ENCODE measurements around the gene SOX3. TPM values are rescaled to one million over a fixed set of nuclear protein-coding genes. Genes with fewer than 3 reads are reported as not detected.

The SOX3 gene
- total and polyA plus RNA-seq, 9 of the 15 experiments (the other 6 are each of a cell fraction or from before 2014, with no cell fraction given), result not detected

DNA sequence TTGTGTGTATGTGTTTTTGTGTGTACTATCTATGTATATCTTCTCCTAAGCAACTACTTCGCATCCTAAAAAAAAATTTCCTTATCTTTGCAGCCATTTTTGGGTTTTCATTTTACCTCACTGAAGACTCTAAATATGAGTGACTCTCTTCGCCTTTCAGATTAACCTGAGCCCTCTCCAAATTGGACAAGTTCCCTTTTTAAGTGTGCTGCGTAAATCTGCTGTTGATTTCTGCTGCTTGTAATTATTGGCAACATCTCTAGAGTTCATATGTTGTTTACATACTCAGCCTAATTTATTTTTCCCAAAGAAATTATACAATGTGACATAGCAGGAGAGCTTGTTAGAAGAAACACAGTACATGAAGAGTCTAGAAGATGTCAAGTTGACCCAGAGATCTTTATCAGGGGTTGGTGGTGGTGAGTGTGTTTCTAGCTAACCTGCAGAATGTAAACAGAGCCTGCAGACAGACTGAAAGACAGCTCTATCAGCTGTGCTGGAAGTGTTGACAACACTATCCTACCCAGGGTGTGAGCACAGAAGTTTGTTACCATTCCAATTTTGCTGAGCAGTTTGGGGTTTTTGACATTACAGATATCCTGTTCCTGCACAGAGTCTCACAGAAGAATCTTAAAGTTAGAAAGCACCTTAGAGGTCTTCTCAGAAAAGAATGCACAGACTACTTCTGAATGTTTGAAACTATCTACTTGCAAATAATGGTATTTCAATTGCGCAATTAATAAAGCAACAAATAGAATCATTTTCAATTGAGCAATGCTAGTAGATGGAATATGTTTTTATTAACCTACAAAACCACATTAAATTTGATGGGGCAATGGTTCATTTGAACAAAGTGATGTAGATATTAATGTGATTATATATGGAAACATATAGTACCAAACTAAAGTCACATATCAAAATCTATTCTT, 12.5 kb downstream of the SOX3 start (continued):
- TF ChIP-seq SP1 (CRISPR knock-in tag; IDR thresholded peaks at IDR 0.05), result no peak
- no peak for TF ChIP-seq YBX1 (IDR thresholded peaks at IDR 0.05)
- TF ChIP-seq MYC (IDR thresholded peaks at IDR 0.05; ENCODE audit: low read depth, low read length), result no peak
- TF ChIP-seq MYC (CRISPR knock-in tag; IDR thresholded peaks at IDR 0.05; ENCODE audit: borderline replicate concordance, low read depth), result no peak

GRCh38 chrX:140480765-140481164, 24.1 kb downstream of the SOX3 start:
- no TSS peak for BruUV-seq (replicated peaks)
- Histone ChIP-seq H3K36me3 (ENCODE audit: control insufficient read depth, insufficient read depth, low read length) (no peaks in the 10 kb centered on the region), H3K27ac (ENCODE audit: extremely low read depth, low read depth, low read length) (no peak overlapping the region), H3K4me1 (replicated peaks in 1 of 2; ENCODE audit: control insufficient read depth in 2 of 2, insufficient read depth in 2 of 2, low read length in 2 of 2) (no peaks in the 10 kb centered on the region), H3K9me3 (replicated peaks; ENCODE audit: control insufficient read depth, insufficient read depth, low read depth, low read length) (no peaks in the 10 kb centered on the region), H3K79me2 (ENCODE audit: control insufficient read depth, insufficient read depth, low read length) (no peaks in the 10 kb centered on the region), H3K27me3 (ENCODE audit: control insufficient read depth in 2 of 2, insufficient read depth in 2 of 2, low read length in 2 of 2) (no peaks in the 10 kb centered on the region), H2AFZ (ENCODE audit: low read depth, low read length) (no peak overlapping the region), H3K9ac (ENCODE audit: insufficient read depth in 1 of 2, low read depth in 2 of 2, low read length in 2 of 2) (no peak overlapping the region), H4K20me1 (replicated peaks; ENCODE audit: control insufficient read depth, insufficient read depth, low read length) (no peaks in the 10 kb centered on the region), H3K4me3 (no peak overlapping the region), H3K4me2 (ENCODE audit: insufficient read depth, low read length) (no peak overlapping the region), H3K9me1 (ENCODE audit: control insufficient read depth, insufficient read depth, low read length) (no peaks in the 10 kb centered on the region)
- in situ Hi-C loops (cut with MboI) (loop anchor here (25.0 kb wide), 1 partner anchor 1368 kb away; no protein-coding TSS in a partner anchor), intact Hi-C loops (cut with micrococcal nuclease) (no loop called here)
- ChIA-PET CTCF (ENCODE audit: low intra/inter-chr PET ratio) (no interaction called here), POLR2A (no interaction called here)
- TF ChIP-seq ZNF79 (CRISPR knock-in tag; IDR thresholded peaks at IDR 0.05; ENCODE audit: low read depth) (no peak), XRCC3 (IDR thresholded peaks at IDR 0.05) (no peak), SREBF1 (IDR thresholded peaks at IDR 0.05; ENCODE audit: borderline replicate concordance, low read depth, low read length) (no peak), ERF (CRISPR knock-in tag; IDR thresholded peaks at IDR 0.05) (no peak), BACH1 (tag; IDR thresholded peaks at IDR 0.05) (no peak), ZNF146 (CRISPR knock-in tag; IDR thresholded peaks at IDR 0.05; ENCODE audit: unreplicated experiment) (no peak), ZBTB34 (CRISPR knock-in tag; IDR thresholded peaks at IDR 0.05) (no peak)
- TF ChIP-seq, protein P1, sequence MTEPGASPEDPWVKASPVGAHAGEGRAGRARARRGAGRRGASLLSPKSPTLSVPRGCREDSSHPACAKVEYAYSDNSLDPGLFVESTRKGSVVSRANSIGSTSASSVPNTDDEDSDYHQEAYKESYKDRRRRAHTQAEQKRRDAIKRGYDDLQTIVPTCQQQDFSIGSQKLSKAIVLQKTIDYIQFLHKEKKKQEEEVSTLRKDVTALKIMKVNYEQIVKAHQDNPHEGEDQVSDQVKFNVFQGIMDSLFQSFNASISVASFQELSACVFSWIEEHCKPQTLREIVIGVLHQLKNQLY (CRISPR knock-in tag; conservative IDR thresholded peaks at IDR 0.05), result no peak
- no peak for FAIRE-seq
- no peak for DNase-seq (ENCODE audit: extremely low read depth in 1 of 4, low spot score in 3 of 4)
- ATAC-seq, result no peak
